Fibroblast of skin of abdomen (primary cell): ENCODE measurements around the gene EZH1. TPM values are rescaled to one million over a fixed set of nuclear protein-coding genes. Genes with fewer than 3 reads are reported as not detected.
A peak's percentile ranks its signal among the peaks of the same experiment; 100 is the strongest.

Source experiments
- DNase-seq: peaks from one replicate; pipeline ENCODE4 v3.0.0-alpha.2; 2013
- polyA plus RNA-seq, 2 experiments: library from polyadenylated mRNA; unstranded; fragments of 120-200 nt; gene quantifications; one replicate each; pipeline ENCODE4 v1.2.1, GENCODE V29; 2013; ENCODE audit not compliant: insufficient read length in 2 of 2

EZH1 gene
- polyA plus RNA-seq (2013, experiment 1 of 2; ENCODE audit: insufficient read length): 16.1 TPM
- 16.3 TPM for polyA plus RNA-seq (2013, experiment 2 of 2; ENCODE audit: insufficient read length)

- DNase-seq: peak; percentile 91
Measured at GRCh38 chr17:42744806-42745617, at the start of gene EZH1. Gene EZH1, minus strand, starts transcription at chr17:42745040. Its CDS starts 16,099 bp downstream, at chr17:42728941.

- DNase-seq: no peak
Measured at GRCh38 chr17:42792545-42792944, 47.7 kb upstream of the EZH1 start.

GRCh38 chr17:42791948-42792347, 47.1 kb upstream of the EZH1 start:
- no peak for DNase-seq

- DNase-seq: no peak
Measured at GRCh38 chr17:42787266-42787665, 42.4 kb upstream of the EZH1 start.

GRCh38 chr17:42784811-42785592, 40.2 kb upstream of the EZH1 start:
- DNase-seq: no peak

- no peak for DNase-seq
Measured at GRCh38 chr17:42784409-42784808, 39.6 kb upstream of the EZH1 start.

- DNase-seq: no peak
Measured at GRCh38 chr17:42783791-42784138, 38.9 kb upstream of the EZH1 start.

- peak; percentile 81 for DNase-seq
Measured at GRCh38 chr17:42783062-42783790, 38.4 kb upstream of the EZH1 start.

- DNase-seq: no peak
Measured at GRCh38 chr17:42782166-42783061, 37.6 kb upstream of the EZH1 start.

- DNase-seq: no peak
Measured at GRCh38 chr17:42781639-42782165, 36.9 kb upstream of the EZH1 start.

GRCh38 chr17:42780851-42781638, 36.2 kb upstream of the EZH1 start:
- no peak for DNase-seq

- DNase-seq: peak; percentile 56
Measured at GRCh38 chr17:42779936-42780850, 35.4 kb upstream of the EZH1 start, which contains the start of gene WNK4. Gene WNK4, plus strand, starts transcription at chr17:42780610. Its CDS starts 89 bp downstream, at chr17:42780699.

GRCh38 chr17:42779304-42779935, 34.6 kb upstream of the EZH1 start:
- no peak for DNase-seq

GRCh38 chr17:42778570-42778969, 33.7 kb upstream of the EZH1 start:
- no peak for DNase-seq

GRCh38 chr17:42775534-42776098, 30.8 kb upstream of the EZH1 start:
- peak; percentile 29 for DNase-seq

GRCh38 chr17:42774066-42774745, 29.4 kb upstream of the EZH1 start:
- peak; percentile 43 for DNase-seq

GRCh38 chr17:42773290-42774035, 28.6 kb upstream of the EZH1 start, which contains the start of gene VPS25:
Gene VPS25, plus strand, starts transcription at chr17:42773449. Its CDS starts 27 bp downstream, at chr17:42773476.
- DNase-seq: peak; percentile 84
